KOPT-K1 (cell line): ENCODE measurements around the gene NR2E1.

ENCODE experiments used
- H3K27ac ChIP-seq: fragments of 200-600 bp; sonication (generic); 2 replicates; pipeline ENCODE4 v1.5.1; 2016; ENCODE audit warnings: antibody characterized with exemption, mild to moderate bottlenecking, low read depth, low read length; ENCODE audit not compliant: poor library complexity, severe bottlenecking
- H3K36me3 ChIP-seq: fragments of 200-600 bp; sonication (generic); 2 replicates; pipeline ENCODE4 v1.5.1; 2017; ENCODE audit warnings: antibody characterized with exemption, mild to moderate bottlenecking, low read length, moderate library complexity; ENCODE audit not compliant: insufficient read depth
- H3K9me3 ChIP-seq: fragments of 200-600 bp; sonication (generic); 2 replicates; pipeline ENCODE4 v1.5.1; 2017; ENCODE audit warnings: antibody characterized with exemption, low read length, mild to moderate bottlenecking; ENCODE audit not compliant: insufficient read depth, poor library complexity, severe bottlenecking

NR2E1 gene

GRCh38 chr6:108175592-108176279 is 9.9 kb downstream of the NR2E1 start:
- H3K27ac ChIP-seq, result no peak overlapping the region
- no peaks in the 10 kb centered on the region for H3K9me3 ChIP-seq
- H3K36me3 ChIP-seq, result no peaks in the 10 kb centered on the region

- no peaks in the 10 kb centered on the region for H3K9me3 ChIP-seq
- no peaks in the 10 kb centered on the region for H3K36me3 ChIP-seq
- H3K27ac ChIP-seq, result no peak overlapping the region
Observed at GRCh38 chr6:108176281-108177089, 10.7 kb downstream of the NR2E1 start.

GRCh38 chr6:108179741-108180140 is 13.9 kb downstream of the NR2E1 start:
- H3K9me3 ChIP-seq, result no peaks in the 10 kb centered on the region
- no peaks in the 10 kb centered on the region for H3K36me3 ChIP-seq
- H3K27ac ChIP-seq, result no peak overlapping the region

GRCh38 chr6:108180266-108180665 is 14.4 kb downstream of the NR2E1 start:
- H3K9me3 ChIP-seq, result no peaks in the 10 kb centered on the region
- H3K27ac ChIP-seq, result no peak overlapping the region
- H3K36me3 ChIP-seq, result no peaks in the 10 kb centered on the region

GRCh38 chr6:108180776-108181175 is 15.0 kb downstream of the NR2E1 start:
- Histone ChIP-seq H3K9me3 (no peaks in the 10 kb centered on the region), H3K36me3 (no peaks in the 10 kb centered on the region), H3K27ac (no peak overlapping the region)

GRCh38 chr6:108186226-108186625 is 20.4 kb downstream of the NR2E1 start:
- Histone ChIP-seq H3K36me3 (no peaks in the 10 kb centered on the region), H3K27ac (no peak overlapping the region), H3K9me3 (no peaks in the 10 kb centered on the region)

GRCh38 chr6:108187519-108187918 is 21.7 kb downstream of the NR2E1 start:
- H3K9me3 ChIP-seq, result no peaks in the 10 kb centered on the region

GRCh38 chr6:108193131-108193530 is 27.3 kb downstream of the NR2E1 start:
- no peaks in the 10 kb centered on the region for H3K36me3 ChIP-seq
- H3K27ac ChIP-seq, result no peak overlapping the region
- no peaks in the 10 kb centered on the region for H3K9me3 ChIP-seq

More at GRCh38 chr6:108187519-108187918, 21.7 kb downstream of the NR2E1 start:
- Histone ChIP-seq H3K36me3 (no peaks in the 10 kb centered on the region), H3K27ac (no peak overlapping the region)

GRCh38 chr6:108193835-108194234 is 28.0 kb downstream of the NR2E1 start:
- Histone ChIP-seq H3K27ac (no peak overlapping the region), H3K36me3 (no peaks in the 10 kb centered on the region), H3K9me3 (no peaks in the 10 kb centered on the region)

- no peaks in the 10 kb centered on the region for H3K9me3 ChIP-seq
- H3K36me3 ChIP-seq, result no peaks in the 10 kb centered on the region
- no peak overlapping the region for H3K27ac ChIP-seq
Observed at GRCh38 chr6:108194503-108194902, 28.7 kb downstream of the NR2E1 start.

GRCh38 chr6:108195209-108195608 is 29.4 kb downstream of the NR2E1 start:
- Histone ChIP-seq H3K9me3 (no peaks in the 10 kb centered on the region), H3K36me3 (no peaks in the 10 kb centered on the region), H3K27ac (no peak overlapping the region)

GRCh38 chr6:108198761-108199498 is 33.1 kb downstream of the NR2E1 start:
- H3K9me3 ChIP-seq, result no peaks in the 10 kb centered on the region
- no peak overlapping the region for H3K27ac ChIP-seq
- H3K36me3 ChIP-seq, result peaks cover 8% of the 10 kb centered on the region

GRCh38 chr6:108200186-108200585 is 34.4 kb downstream of the NR2E1 start:
- peaks cover 10% of the 10 kb centered on the region for H3K36me3 ChIP-seq
- H3K27ac ChIP-seq, result no peak overlapping the region
- no peaks in the 10 kb centered on the region for H3K9me3 ChIP-seq

GRCh38 chr6:108200631-108201030 is 34.8 kb downstream of the NR2E1 start:
- no peaks in the 10 kb centered on the region for H3K9me3 ChIP-seq
- H3K27ac ChIP-seq, result no peak overlapping the region
- H3K36me3 ChIP-seq, result peaks cover 10% of the 10 kb centered on the region
